Stomach (tissue), 4 donors: ENCODE data around the gene LDB2.

Experiments used
- POLR2A ChIP-seq, 4 donors: fragments of 450-650 bp; IDR thresholded peaks; one replicate each; pipeline ENCODE4 v1.6.1; 2016; ENCODE audit warnings: antibody characterized with exemption in 4 of 4, control low read depth in 2 of 4, mild to moderate bottlenecking in 1 of 4, moderate library complexity in 1 of 4
- POLR2AphosphoS5 ChIP-seq, 3 donors: sonication (generic); formaldehyde crosslinking; IDR thresholded peaks; one replicate each; pipeline ENCODE4 v1.6.1; 2016; ENCODE audit warnings: antibody characterized with exemption in 3 of 3
- TF ChIP-seq, protein P1 (sequence below), 7 experiments: fragments of 450-650 bp in 4 of 7; fragments of 200-600 bp in 3 of 7; sonication (generic) in 3 of 7; IDR thresholded peaks; one replicate each; pipeline ENCODE4 v1.5.1; 2016 to 2019; ENCODE audit warnings: antibody characterized with exemption in 7 of 7, control low read depth in 2 of 7, mild to moderate bottlenecking in 1 of 7

DNA sequence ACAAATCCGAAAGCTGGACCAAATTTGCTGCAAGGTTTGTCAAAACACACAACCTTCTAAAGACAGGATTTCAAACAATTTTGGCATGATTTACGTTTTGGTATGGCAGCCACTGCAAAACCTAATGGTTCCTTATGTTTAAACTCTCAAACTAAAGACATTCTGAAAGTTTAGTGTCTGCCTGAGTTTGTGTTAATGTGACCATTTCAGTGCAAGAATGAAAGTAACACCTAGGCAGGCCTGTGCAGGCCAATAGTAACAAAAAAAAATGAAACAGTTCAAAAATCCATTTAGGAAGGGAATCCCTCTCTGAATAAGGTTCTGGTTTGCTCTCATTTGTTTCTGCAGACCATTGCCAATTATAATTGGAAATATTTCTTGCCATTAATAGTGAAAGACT lies 1.9 kb upstream of the LDB2 start:
- TF ChIP-seq POLR2AphosphoS5 (IDR thresholded peaks at IDR 0.05): no peak
- no peak for TF ChIP-seq POLR2A (IDR thresholded peaks at IDR 0.05)
- TF ChIP-seq, protein P1, sequence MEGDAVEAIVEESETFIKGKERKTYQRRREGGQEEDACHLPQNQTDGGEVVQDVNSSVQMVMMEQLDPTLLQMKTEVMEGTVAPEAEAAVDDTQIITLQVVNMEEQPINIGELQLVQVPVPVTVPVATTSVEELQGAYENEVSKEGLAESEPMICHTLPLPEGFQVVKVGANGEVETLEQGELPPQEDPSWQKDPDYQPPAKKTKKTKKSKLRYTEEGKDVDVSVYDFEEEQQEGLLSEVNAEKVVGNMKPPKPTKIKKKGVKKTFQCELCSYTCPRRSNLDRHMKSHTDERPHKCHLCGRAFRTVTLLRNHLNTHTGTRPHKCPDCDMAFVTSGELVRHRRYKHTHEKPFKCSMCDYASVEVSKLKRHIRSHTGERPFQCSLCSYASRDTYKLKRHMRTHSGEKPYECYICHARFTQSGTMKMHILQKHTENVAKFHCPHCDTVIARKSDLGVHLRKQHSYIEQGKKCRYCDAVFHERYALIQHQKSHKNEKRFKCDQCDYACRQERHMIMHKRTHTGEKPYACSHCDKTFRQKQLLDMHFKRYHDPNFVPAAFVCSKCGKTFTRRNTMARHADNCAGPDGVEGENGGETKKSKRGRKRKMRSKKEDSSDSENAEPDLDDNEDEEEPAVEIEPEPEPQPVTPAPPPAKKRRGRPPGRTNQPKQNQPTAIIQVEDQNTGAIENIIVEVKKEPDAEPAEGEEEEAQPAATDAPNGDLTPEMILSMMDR (IDR thresholded peaks at IDR 0.05): no peak
